NCI-H446 (cell line): Measurements from ENCODE around the gene AQP5.

Experiments used
- DNase-seq, 2 experiments: peaks; one replicate each; lab custom pipeline; 2025; lab: John Stamatoyannopoulos, UW

Gene AQP5

DNA sequence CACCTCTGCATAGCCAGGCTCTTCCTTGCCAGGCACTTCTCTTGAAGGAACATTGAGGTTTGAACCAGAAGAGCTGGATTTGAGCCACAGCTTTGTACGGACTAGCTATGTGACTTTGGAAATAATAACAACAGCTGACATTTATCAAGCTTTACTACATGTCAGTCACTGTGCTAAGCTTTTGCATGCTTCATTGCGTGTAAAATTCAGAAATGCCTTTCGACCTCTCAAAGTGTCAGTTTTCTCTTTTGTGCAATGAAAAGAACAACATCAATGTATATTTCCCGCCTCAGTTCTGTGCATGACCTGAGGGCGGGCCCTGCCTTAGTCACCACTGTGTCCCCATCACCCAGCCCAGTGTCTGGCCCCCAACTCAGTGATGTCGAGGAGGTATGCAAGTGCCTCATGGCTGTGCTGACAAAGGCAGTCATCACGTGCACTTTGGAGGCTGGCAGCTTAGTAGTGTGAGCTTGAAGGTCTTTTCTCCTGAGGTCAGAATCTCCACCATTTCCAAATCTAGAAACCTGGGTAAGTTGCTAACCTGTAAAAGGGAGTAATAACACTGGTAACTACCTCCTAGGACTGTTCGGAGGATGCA is 29.0 kb upstream of the AQP5 start:
- no peak for DNase-seq

DNA sequence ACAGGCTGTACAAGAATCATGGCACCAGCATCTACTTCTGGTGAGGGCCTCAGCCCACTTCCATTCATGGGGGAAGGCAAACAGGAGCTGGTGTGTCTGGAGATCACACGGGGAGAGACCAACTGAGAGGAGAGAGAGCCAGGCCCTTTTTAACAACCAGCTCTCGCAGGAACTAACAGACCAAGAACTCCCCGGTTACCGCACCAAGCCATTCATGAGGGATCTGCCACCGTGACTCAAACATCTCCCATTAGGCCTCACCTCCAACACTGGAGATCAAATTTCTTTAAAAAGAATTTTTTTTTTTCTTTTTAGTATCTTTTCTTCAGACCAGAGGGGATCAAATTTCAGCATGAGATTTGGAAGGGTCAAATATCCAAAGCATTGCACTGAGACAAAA is 27.9 kb upstream of the AQP5 start:
- no peak for DNase-seq

DNA sequence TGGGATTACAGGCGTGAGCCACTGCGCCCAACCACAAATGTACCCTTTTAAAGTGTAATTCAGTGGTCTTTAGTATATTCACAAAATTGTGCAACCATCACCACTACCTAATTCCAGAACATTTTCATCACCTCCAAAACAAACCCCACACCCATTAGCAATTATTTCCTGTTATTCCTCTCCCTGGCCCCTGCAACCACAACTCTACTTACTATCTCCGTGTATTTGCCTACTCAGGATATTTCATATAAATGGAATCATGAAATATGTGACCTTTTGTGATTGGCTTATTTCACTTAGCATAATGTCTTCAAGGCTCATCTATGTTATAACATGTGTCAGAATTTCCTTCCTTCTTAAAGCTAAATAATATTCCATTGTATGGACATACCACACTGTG is 27.2 kb upstream of the AQP5 start:
- DNase-seq: no peak

DNA sequence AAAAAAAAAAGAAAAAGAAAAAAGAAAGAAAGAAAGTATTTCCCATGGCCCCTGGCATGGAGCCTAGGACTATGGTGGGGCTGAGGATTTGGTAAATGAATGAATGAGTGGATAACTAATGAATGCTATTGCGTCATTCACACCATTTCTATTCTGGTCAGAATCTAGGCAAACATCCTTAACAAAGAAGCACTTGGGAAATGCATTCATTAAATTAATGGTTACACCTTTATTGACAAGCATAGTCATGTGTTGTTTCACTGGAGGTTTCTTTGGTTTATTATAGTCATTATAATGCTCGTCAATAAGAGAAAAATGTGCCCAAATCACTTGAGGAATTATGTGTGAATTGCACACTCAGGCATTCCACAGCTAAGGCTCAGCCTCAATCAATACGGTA is 24.7 kb upstream of the AQP5 start:
- no peak for DNase-seq

DNA sequence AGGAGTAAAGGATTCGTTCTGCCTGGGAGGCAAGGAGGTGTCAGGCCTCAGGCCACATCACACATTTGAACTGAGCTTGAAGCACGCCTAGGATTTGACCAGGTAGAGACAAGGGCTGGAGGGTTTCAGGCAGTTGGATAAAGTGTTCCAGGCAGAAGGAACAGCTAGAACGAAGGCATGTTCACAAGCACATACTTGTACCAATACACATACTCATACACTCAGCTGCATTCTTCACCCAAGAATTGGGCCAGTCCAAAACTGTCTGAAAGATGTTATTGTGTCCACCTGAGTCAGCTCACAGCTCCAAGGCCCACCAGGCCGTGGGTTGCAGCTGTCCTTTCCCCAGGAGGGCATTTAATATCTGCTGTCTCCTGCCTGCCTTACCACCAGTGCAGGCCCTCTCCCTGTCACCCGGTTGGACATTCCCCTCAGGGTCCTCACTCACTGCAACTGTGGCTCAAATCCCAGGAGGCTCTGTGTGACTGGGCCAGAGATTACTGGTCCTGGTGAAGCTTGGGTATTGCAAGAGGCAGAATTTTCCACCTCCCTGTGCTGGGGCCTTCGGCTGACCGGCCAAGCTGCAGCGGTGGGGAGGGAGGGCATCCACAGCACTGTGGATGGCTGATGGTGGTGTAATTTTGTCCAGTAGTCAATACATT is 23.9 kb upstream of the AQP5 start:
- no peak for DNase-seq

DNA sequence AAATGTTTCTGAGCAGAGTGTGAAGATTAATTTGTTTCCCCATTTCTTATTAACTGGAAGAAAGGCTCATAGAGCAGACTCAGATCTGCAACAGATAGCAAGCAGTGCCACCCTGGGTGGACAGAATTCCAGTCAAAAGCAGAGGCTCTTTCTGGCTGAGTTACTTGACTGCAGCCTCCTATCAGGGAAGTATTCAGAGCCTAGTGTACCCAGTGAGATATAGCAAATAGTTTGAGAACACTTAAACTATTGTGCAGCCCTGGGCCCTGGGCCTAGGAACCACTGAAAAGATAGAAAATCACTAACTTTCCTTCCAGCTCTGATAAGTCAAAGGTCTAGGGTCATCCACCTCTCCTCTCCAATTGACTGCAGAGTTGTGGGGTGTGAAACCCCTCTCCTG is 22.4 kb upstream of the AQP5 start:
- no peak for DNase-seq

DNA sequence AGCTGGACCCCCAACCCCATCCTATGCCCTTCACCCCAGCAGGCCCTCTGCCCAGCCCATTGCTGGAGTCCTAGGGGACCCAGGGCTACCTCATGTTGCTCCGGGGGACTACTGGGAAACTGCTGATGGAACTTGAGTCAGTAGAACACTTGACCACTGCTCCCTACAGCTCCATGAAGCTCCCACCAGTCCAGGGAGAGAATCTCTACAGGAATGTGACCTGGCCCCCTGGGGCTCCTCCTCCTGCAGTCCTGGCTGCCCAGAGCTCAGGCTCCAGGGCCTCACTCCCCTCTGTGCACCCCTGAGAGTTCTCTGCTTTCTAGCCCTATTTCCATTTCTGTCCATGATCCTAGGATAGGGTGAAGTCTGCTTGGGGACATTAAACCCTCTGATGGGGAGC is 22.0 kb upstream of the AQP5 start:
- DNase-seq: no peak

DNA sequence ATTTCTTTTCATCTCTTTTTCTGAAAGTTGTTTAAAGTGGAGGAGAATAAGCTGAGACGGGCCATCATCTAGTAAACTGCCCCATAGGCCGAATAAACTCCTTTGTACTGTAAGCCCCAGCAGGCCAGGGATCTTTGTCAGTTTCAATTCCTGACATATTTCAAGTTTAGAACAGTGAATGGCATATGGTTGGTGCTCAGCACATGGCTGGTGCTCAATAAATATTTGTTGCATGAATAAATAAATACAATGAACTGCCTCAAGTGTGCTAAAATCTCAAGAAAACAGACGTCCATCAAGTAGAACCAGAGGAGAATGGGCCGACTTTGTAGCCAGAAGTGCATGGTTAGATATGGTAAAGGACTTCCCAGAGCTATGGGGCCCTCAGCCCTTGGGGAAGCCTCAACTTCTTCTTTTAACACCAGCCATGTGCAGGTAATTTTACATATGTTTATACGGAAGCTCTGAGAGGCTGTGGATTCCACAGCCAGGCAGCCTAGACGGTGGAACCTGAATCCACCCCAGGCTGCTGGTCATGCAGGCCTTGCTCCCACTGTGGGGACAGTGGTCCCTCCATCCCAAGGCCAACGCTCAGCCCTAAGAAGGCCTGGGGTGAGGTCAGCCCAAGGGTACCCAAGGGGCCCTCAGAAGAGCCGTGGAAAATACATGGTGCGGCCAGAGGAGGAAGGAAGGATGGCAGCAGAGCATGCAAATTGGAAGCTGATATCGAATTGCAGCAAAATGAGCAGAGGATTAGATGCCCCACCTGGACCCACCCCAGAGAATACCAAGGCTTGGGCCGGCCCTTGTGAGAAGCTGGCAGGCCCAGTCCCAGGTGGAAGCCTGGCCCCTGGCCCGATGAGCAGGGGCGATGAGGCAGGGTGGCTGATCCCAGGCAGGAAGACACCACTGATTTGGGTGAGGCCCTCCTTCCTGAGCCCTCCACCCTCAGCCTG is 19.8 kb upstream of the AQP5 start:
- peak; percentile 28 to 65 for DNase-seq

DNA sequence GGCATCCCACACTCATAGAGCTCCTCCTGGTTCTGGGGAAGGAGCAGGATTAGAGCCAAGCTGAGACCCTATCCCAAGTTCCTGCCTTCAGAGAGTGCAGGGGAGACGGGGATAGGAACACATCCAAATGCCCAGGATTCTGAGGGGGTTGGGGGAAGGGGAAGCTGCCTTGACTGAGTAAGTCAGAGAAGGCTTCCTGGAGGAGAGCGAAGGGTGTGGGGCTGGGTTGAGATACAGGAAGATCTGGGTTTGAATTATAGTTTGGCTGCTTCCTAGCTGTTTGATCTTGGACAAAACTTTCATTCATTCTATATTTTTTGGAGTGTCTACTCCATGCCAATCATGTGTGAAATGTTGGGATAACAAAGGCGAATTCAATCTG is 19.2 kb upstream of the AQP5 start:
- no peak for DNase-seq

DNA sequence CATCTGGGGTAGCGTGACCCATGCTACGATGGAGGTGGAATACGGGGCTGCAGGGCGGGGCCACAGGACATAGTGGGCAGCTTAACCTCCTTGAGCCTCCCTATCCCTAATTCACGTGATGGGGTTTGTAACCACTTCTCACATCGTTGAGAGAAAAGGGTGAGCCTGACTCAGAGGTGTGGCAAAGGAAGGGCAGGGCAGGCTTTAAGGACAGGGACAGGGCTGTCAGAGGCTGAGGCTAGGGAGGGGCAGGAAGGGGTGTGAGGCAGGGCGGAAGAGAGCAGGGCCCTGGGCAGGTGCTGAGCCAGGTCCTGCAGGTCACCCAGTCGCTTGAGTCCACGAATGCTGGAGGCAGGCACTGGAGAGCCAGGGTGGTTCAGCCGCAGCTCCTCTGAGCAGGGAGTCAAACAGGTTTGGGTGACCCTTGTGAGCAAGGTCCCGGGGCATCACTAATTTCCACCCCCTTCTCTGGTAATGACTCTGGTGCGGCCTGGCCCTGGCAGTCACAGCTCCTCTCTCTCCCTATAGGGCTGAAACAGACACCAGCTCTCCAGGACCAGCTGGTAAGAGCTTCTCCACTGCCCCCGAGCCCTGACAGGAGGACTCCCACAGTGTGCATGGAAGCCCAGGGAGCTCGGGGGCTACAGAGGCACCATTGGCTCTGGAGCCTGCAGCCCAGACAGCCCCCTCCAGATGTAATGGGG is 18.6 kb upstream of the AQP5 start:
- DNase-seq: peak in 1 of 2 experiments; percentile 25

DNA sequence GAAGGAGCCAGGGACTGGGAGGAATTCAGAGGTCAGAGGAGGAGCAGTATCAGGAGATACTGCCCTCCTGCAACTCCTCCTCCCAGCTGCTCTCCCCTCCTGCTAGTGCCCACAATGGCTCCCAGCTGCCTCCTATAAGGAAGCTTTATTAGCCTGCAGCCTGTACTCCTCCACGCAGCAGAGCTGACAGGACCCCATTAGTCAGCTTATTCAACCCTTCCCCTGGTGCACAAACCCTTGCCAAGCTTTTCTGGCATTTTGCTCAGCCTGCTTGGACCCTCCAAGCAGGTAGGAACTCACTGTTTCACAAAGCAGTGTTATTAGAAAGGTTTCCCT is 18.1 kb upstream of the AQP5 start:
- DNase-seq: peak in 1 of 2 experiments; percentile 25

DNA sequence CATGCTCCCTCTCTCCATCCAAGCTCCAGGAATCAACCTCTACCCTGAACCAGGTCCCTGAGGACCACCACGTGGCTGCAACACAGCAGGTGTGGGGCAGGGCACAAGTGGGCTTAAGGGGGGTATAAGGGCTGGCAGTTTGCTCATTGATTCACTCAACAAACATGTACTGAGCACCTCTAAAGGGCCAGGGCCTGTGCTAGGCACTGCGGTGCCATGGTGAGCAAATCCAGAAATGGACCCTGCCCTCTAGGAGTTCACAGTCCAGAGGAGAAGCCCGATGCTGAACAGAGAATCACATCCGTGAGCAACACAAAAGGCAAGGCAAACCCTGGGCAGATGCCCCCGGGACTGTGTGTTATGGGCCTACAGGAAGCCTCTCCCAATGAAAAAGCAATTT is 17.6 kb upstream of the AQP5 start:
- no peak for DNase-seq

DNA sequence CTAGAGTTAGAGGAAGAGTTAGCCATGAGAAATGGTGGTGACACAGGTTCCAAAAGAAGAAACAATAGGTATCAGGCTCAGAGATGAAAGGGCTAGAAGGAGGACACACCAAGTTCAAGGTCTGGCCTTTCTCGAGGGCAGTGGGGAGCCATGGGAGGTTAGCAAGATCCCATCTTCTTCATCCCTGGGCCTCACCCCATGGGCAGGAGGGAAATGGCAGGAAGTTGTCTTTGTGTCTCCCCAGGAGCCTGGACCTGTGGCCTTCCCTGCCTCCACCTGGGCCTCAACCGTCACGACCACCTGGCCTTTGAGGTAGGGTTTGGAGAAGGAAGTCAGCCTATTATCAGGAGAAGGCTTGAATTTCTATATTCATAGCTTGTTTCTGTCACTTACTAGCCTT is 17.0 kb upstream of the AQP5 start:
- DNase-seq: no peak

DNA sequence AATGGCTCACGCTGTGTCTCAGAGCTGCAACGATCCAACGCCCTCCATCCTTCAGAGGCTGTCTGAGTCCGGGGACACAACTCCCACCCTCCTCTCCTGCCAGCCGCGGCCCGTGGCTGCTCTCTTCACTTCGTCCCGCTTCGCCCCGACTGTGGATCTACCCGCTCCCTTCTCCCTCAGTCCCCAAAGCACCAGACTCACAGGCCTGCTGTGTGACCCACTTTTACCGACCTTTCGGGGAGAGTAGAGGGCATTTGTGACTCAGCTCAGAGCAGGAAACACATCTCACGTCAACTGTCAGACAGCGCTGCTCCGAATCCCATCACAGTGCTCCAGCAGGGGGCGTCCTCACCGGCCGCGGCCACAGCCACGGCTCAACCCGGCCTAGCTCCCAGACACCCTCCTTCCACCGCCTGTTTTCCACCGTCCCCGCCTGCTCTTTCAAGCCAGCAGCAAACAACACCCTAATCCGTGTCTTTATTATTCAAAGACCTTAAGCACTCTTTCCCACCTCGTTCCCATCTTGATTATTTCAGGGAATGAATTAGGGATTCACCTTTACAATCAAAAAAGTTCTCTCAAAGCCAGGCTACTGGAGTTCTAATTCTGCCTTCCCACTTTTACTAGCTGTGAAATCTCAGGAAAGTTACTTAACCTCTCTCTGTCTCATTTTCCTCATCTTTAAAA is 16.1 kb upstream of the AQP5 start:
- no peak for DNase-seq

DNA sequence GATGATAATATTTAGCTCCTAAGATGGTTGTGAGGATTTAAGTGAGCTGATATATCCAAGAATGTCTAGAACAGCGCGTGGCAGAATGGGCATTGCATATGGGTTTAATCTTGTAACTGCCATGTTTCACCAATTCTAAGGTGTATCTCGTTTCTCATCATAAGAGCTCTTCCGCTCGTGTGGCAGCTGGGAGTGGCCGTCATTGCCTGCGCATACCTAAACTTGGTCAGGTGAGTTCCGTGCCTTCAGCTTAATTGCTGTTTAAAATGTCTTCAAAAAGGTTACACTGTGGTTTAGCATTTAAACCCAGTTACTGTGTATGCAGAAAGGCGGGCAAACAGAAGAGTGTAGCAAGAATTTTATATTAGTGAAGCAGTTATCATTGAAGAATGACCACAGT is 15.6 kb upstream of the AQP5 start:
- DNase-seq: no peak

DNA sequence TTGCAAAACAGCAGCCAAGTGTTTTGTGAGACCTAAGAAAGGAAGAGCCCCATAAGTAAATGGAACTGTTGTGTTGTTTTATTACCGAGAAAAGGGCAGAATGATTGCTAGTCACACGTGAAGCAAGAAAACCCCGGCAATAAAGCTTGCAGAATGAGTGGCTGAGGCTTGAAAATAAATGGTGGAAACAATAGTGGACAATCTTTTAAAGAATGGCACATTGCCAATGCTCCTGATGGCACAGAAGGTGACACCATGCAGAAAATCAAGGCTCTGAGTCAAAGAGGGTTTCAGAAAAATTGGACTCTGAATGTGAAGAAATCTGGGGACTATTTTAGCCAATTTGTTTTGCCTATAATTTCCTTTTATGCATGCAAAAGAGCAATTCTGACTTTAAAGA is 15.2 kb upstream of the AQP5 start:
- DNase-seq: no peak

DNA sequence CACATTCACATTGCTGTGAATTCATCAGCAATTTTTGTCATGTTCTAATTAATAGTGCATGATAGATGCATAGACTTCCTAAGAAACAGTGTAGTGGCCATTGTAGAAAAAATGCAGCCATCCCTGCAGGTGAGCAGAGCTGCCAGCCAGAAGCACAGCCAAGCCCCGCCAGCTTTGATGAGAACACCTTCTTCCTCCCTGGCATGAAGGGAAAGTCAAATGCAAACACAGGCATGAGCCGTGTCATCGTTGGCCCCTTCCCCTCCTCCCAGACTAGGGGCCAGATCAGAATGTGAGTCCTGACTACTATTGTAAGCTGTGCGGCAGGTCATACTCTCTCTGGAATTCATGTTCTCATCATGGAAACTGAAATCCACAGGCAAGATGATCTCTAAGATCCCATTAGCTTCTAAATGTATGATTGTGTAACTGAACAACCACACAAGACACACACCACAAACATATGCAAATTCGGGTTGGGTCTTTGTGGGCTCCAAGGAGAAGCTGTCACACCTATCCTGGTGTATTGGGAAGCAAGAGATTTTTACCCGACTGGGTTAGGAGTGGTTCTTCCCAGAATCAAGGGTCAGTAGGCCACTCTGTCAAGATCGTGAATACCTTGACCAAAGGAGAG is 14.0 kb upstream of the AQP5 start:
- no peak for DNase-seq

DNA sequence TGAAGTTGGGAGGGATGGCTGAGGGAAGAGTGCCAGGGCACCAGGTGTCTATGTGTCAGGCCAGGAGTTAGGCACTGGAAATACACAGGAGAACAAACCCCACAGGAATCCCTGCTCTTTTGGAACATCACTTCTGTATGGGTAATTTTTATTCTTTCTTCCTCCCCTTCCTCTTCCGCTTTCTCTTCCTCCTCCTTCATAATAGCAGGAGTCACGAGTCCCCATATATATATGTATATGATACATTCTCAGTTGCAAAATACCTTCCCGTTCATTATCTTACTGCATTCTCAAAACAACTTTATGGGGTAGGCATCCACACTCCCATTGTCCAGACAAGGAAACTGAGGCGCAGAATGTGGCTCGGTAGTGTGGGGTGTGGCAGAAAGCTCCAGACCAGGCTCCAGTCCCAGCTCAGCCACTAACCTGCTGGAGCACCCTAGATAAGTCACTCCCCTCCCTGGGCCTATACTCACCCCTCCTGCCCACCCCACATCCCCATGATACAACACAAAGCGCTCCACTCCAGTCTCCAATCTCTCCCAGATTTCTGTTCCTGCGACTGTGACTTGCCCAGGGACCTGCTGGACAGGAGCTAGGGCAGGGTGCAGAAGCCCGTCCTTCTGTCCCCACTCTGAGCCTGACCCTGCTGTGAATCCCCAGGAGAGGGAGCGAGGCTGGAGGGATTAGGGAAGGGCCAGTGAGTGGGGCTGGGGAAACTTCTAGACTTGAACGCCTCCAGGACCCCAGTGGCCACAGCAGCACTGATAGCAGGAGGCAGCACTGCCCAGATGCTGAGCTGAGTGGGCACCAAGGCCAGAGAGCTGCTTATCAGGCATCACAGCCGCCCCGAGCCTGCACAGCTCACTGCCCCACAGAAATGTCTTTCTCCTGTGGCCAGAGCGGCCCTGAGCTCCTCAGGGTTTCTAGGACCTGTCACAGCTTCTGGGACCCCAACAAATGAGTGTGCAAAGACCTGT is 12.5 kb upstream of the AQP5 start:
- no peak for DNase-seq

DNA sequence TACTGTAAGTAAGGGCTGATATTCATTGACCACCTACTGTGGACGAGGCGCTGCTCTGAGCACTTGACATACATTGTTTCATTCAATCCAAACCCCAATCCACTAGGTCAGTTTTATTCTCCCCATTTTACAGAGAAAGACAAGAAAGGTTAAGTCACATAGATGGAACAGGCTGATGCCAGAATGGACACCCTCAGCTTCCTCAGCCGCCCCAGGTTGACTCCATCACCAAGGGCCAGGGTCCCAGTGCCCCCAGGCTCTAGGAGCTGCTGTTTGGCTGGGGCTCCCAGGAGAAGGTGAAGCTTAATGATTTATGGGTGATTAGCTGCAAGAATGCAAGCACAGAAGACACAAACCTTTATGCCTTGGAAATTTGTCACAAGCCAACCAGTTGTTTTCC is 11.8 kb upstream of the AQP5 start:
- DNase-seq: no peak
